Astrocyte (in vitro differentiated cells and primary cell): ENCODE measurements around the gene CAPS2. TPM values are rescaled to one million over a fixed set of nuclear protein-coding genes. Genes with fewer than 3 reads are reported as not detected.

Source experiments
- DNase-seq: peaks from one replicate; pipeline ENCODE4 v3.0.0-alpha.2; 2010; ENCODE audit warnings: low read depth
- FAIRE-seq: peaks from 2 replicates; lab custom pipeline; 2011; peaks lifted over from hg19 to GRCh38; lab: Jason Lieb, UNC
- H2AFZ ChIP-seq: 2 replicates; pipeline ENCODE4 v1.6.0; 2012; ENCODE audit warnings: low read depth, low read length, inconsistent platforms
- H3K27ac ChIP-seq: 2 replicates; pipeline ENCODE4 v1.5.1; 2011; ENCODE audit warnings: low read depth, low read length, inconsistent platforms
- H3K27me3 ChIP-seq: 2 replicates; pipeline ENCODE4 v1.6.0; 2011; ENCODE audit warnings: low read length, inconsistent platforms; ENCODE audit not compliant: insufficient read depth
- H3K36me3 ChIP-seq: 2 replicates; pipeline ENCODE4 v1.5.1; 2011; ENCODE audit warnings: low read length, inconsistent platforms; ENCODE audit not compliant: insufficient read depth
- H3K4me1 ChIP-seq: 2 replicates; pipeline ENCODE4 v1.5.1; 2011; ENCODE audit warnings: low read length, inconsistent platforms; ENCODE audit not compliant: insufficient read depth
- H3K4me2 ChIP-seq: 2 replicates; pipeline ENCODE4 v1.6.0; 2012; ENCODE audit warnings: low read length, inconsistent platforms
- H3K4me3 ChIP-seq: 2 replicates; pipeline ENCODE4 v1.5.1; 2011; ENCODE audit warnings: low read depth, mild to moderate bottlenecking, low read length, inconsistent platforms; ENCODE audit not compliant: insufficient read depth
- H3K79me2 ChIP-seq: 2 replicates; pipeline ENCODE4 v1.6.0; 2012; ENCODE audit warnings: mild to moderate bottlenecking, low read length, inconsistent platforms; ENCODE audit not compliant: insufficient read depth
- H3K9ac ChIP-seq: 2 replicates; pipeline ENCODE4 v1.6.0; 2012; ENCODE audit warnings: mild to moderate bottlenecking, low read length, inconsistent platforms
- H3K9me3 ChIP-seq: 2 replicates; pipeline ENCODE4 v1.5.1; 2012; ENCODE audit warnings: low read depth, mild to moderate bottlenecking, low read length, inconsistent platforms; ENCODE audit not compliant: insufficient read depth
- H4K20me1 ChIP-seq: 2 replicates; pipeline ENCODE4 v1.6.0; 2012; ENCODE audit warnings: low read length, inconsistent platforms; ENCODE audit not compliant: insufficient read depth
- H3K27ac Mint-ChIP-seq: one replicate; pipeline ENCODE4 v1.8.0; 2021; ENCODE audit warnings: mild to moderate bottlenecking, mixed read lengths; ENCODE audit not compliant: unreplicated experiment
- H3K27me3 Mint-ChIP-seq: one replicate; pipeline ENCODE4 v1.8.0; 2021; ENCODE audit warnings: low read depth, mixed read lengths; ENCODE audit not compliant: unreplicated experiment
- H3K36me3 Mint-ChIP-seq: one replicate; pipeline ENCODE4 v1.8.0; 2021; ENCODE audit warnings: low read depth, mixed read lengths; ENCODE audit not compliant: unreplicated experiment
- H3K4me1 Mint-ChIP-seq: one replicate; pipeline ENCODE4 v1.8.0; 2021; ENCODE audit warnings: low read depth, mixed read lengths; ENCODE audit not compliant: unreplicated experiment
- H3K4me3 Mint-ChIP-seq: one replicate; pipeline ENCODE4 v1.8.0; 2021; ENCODE audit warnings: mild to moderate bottlenecking, moderate library complexity, mixed read lengths; ENCODE audit not compliant: unreplicated experiment
- H3K9me3 Mint-ChIP-seq: one replicate; pipeline ENCODE4 v1.8.0; 2021; ENCODE audit warnings: mild to moderate bottlenecking, mixed read lengths; ENCODE audit not compliant: unreplicated experiment
- CTCF ChIP-seq: IDR thresholded peaks from 2 replicates; pipeline ENCODE4 v1.5.1; 2011; ENCODE audit warnings: low read depth, mild to moderate bottlenecking, inconsistent platforms, low read length, moderate library complexity; ENCODE audit not compliant: insufficient read depth
- EZH2 ChIP-seq: IDR thresholded peaks from 2 replicates; pipeline ENCODE4 v1.6.1; 2012; ENCODE audit warnings: mild to moderate bottlenecking, low read length, inconsistent platforms; ENCODE audit not compliant: insufficient read depth
- total RNA-seq: library from RNA; stranded (reverse); gene quantifications from 2 replicates; pipeline ENCODE4 v1.2.1, GENCODE V29; 2021

Gene CAPS2
- total RNA-seq, 1 donor from 2014 or later: 3.1 TPM

DNA sequence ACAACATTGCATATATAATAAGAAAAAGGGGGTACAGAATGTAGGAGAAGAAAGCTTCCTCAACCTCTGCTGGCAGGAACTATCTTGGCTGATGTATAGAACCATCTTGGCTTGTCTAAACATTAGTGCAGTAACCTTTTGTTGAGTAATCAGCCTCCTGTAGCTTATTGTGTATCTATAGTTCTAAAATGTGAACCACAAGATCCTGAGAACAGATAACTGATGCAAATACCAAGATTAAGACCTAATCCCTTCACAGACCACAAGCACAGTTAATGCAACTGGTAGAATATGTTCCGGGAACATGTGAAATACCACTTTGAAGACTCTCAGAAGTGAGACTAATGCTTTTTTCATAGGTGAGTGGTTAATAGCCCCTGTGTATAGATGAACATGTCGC lies 69.8 kb downstream of the CAPS2 start:
- no peaks in the 10 kb centered on the region for H3K79me2 ChIP-seq
- no peak overlapping the region for H3K27ac Mint-ChIP-seq
- no peak for DNase-seq
- H3K4me1 ChIP-seq: no peaks in the 10 kb centered on the region
- H3K4me3 Mint-ChIP-seq: no peak overlapping the region
- H3K27me3 ChIP-seq: no peaks in the 10 kb centered on the region
- H3K9ac ChIP-seq: no peak overlapping the region
- no peak overlapping the region for H2AFZ ChIP-seq
- no peaks in the 10 kb centered on the region for H3K27me3 Mint-ChIP-seq
- H3K4me2 ChIP-seq: no peak overlapping the region
- H3K36me3 ChIP-seq: no peaks in the 10 kb centered on the region
- H3K4me1 Mint-ChIP-seq: peaks cover 6% of the 10 kb centered on the region
- TF ChIP-seq EZH2 (no peak), CTCF (no peak)
- H3K9me3 Mint-ChIP-seq: no peaks in the 10 kb centered on the region
- no peaks in the 10 kb centered on the region for H4K20me1 ChIP-seq
- no peaks in the 10 kb centered on the region for H3K9me3 ChIP-seq
- H3K36me3 Mint-ChIP-seq: no peaks in the 10 kb centered on the region
- no peak overlapping the region for H3K27ac ChIP-seq
- no peak overlapping the region for H3K4me3 ChIP-seq
- FAIRE-seq: no peak

DNA sequence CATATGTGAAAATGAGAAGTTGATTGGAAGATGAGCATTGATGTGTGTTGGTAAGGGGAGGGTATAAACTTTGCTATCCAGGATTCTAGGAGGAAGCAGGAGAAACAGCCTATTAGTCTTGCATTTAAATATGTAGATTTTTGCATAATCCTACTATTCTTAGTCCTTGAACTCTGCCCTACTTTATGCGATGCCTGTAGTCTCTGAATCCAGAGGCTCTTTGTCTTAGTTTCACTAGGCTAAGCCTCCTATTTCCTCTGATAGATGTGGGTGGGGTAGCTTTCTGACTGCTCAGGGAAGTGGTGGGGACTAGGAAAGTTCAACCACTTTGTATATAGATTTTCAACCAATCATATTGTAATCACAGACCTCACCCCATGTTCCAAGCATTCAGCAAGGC lies 71.0 kb downstream of the CAPS2 start:
- Histone ChIP-seq H3K36me3 (no peaks in the 10 kb centered on the region), H3K9ac (no peak overlapping the region)
- no peak overlapping the region for H3K27ac Mint-ChIP-seq

More for the DNA sequence above, 71.0 kb downstream of the CAPS2 start:
- Histone ChIP-seq H3K4me3 (no peak overlapping the region), H3K79me2 (no peaks in the 10 kb centered on the region), H3K4me2 (no peak overlapping the region), H2AFZ (no peak overlapping the region), H3K27me3 (no peaks in the 10 kb centered on the region), H3K27ac (no peak overlapping the region), H3K4me1 (no peaks in the 10 kb centered on the region), H4K20me1 (no peaks in the 10 kb centered on the region), H3K9me3 (no peaks in the 10 kb centered on the region)
- Mint-ChIP-seq H3K27me3 (no peaks in the 10 kb centered on the region), H3K4me1 (peaks cover 6% of the 10 kb centered on the region), H3K36me3 (no peaks in the 10 kb centered on the region), H3K9me3 (no peaks in the 10 kb centered on the region), H3K4me3 (no peak overlapping the region)
- FAIRE-seq (no peak), DNase-seq (no peak)
- TF ChIP-seq EZH2 (no peak), CTCF (no peak)
